A673 (cell line): ENCODE data around the gene NT5C2.

Source experiments
- EZH2 ChIP-seq: fragments of 200-600 bp; sonication (generic); IDR thresholded peaks from 2 replicates; pipeline ENCODE4 v1.6.1; 2017; ENCODE audit warnings: borderline replicate concordance, low read depth, mild to moderate bottlenecking, mixed read lengths, antibody characterized with exemption, low read length; ENCODE audit not compliant: poor library complexity, severe bottlenecking
- TF ChIP-seq, protein P1 (sequence below): fragments of 300-800, 200-600 bp; sonication (generic); conservative IDR thresholded peaks from 2 replicates; pipeline ENCODE4 v1.5.1; 2017; ENCODE audit warnings: low read depth, mild to moderate bottlenecking, antibody characterized with exemption, low read length, moderate library complexity, mixed read lengths

DNA sequence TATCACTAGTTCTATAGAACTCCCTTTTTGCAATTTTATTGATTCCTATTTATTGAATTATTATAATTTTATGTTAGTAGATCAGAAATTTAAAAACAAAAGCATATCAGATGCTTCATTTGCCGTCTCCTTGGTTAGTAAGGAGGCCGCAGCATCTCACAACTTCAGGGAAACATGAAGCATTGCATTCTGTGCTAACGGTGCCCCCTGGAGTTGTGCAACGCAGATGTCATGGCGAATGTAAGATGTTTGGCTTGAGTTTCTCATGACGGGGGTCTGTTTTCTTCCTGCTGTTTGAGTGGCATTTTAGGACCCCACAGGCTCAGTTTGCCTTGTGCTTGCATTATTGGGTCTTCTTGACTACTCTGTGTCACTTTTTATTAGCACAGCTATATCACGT, 150.2 kb downstream of the NT5C2 start:
- TF ChIP-seq, protein P1, sequence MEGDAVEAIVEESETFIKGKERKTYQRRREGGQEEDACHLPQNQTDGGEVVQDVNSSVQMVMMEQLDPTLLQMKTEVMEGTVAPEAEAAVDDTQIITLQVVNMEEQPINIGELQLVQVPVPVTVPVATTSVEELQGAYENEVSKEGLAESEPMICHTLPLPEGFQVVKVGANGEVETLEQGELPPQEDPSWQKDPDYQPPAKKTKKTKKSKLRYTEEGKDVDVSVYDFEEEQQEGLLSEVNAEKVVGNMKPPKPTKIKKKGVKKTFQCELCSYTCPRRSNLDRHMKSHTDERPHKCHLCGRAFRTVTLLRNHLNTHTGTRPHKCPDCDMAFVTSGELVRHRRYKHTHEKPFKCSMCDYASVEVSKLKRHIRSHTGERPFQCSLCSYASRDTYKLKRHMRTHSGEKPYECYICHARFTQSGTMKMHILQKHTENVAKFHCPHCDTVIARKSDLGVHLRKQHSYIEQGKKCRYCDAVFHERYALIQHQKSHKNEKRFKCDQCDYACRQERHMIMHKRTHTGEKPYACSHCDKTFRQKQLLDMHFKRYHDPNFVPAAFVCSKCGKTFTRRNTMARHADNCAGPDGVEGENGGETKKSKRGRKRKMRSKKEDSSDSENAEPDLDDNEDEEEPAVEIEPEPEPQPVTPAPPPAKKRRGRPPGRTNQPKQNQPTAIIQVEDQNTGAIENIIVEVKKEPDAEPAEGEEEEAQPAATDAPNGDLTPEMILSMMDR, result peak; percentile 33; the same call in 1 of the 2 replicates
- no peak for TF ChIP-seq EZH2
